GM18861 (cell line): ENCODE data around the gene AGXT2.
"Not testable (repeated sequence)": the region's sequence is repeated elsewhere in the genome, so short reads cannot be mapped to it uniquely, and the experiment has no call there.

ENCODE experiments used
- ATAC-seq: cut with Tn5 transposase; IDR thresholded peaks from one replicate; pipeline ENCODE4 v1.9.1; 2021; ENCODE audit not compliant: unreplicated experiment

AGXT2 gene

GRCh38 chr5:34976347-34976746 lies 71.4 kb downstream of the AGXT2 start:
- no peak for ATAC-seq

- not testable (repeated sequence) for ATAC-seq
Measured at GRCh38 chr5:34971655-34972054, 76.1 kb downstream of the AGXT2 start.

GRCh38 chr5:34970552-34970951 lies 77.2 kb downstream of the AGXT2 start:
- no peak for ATAC-seq

- no peak for ATAC-seq
Measured at GRCh38 chr5:34968258-34968657, 79.5 kb downstream of the AGXT2 start.

GRCh38 chr5:34967540-34967939 lies 80.2 kb downstream of the AGXT2 start:
- no peak for ATAC-seq

- peak; percentile 77 for ATAC-seq
Measured at GRCh38 chr5:34959323-34959722, 88.4 kb downstream of the AGXT2 start.

GRCh38 chr5:34957857-34958690 lies 89.7 kb downstream of the AGXT2 start:
- peak; percentile 58 for ATAC-seq

- ATAC-seq: no peak
Measured at GRCh38 chr5:34957321-34957720, 90.4 kb downstream of the AGXT2 start.
